Erythroblast (primary cell): ENCODE data around the gene SNX30.

Experiments used
- GATA1 ChIP-seq: IDR thresholded peaks from 2 replicates; pipeline ENCODE4 v1.6.1; 2011; ENCODE audit warnings: low read depth, mild to moderate bottlenecking, control low read depth, low read length, moderate library complexity
- POLR2A ChIP-seq: IDR thresholded peaks from 2 replicates; pipeline ENCODE4 v1.6.1; 2011; ENCODE audit warnings: mild to moderate bottlenecking, low read length

- TF ChIP-seq POLR2A: no peak
- TF ChIP-seq GATA1: no peak
Measured at GRCh38 chr9:112823257-112823656, 72.7 kb downstream of the SNX30 start.
